Ammon's horn (tissue), 1 donor: ENCODE data around the gene FBN3.
"Not testable (repeated sequence)": the region's sequence is repeated elsewhere in the genome, so short reads cannot be mapped to it uniquely, and the experiment has no call there.

Experiments used
- DNase-seq: peaks from one replicate; pipeline ENCODE4 v3.0.0-alpha.2; 2016; ENCODE audit warnings: low spot score

FBN3 gene

GRCh38 chr19:8149261-8150094 is at the start of gene FBN3:
Gene FBN3 (minus strand): TSS chr19:8149592. CDS start chr19:8147480, 2,112 bp downstream.
- DNase-seq = no peak

GRCh38 chr19:8196271-8196927 is 47.0 kb upstream of the FBN3 start:
- peak; percentile 21 for DNase-seq

DNA sequence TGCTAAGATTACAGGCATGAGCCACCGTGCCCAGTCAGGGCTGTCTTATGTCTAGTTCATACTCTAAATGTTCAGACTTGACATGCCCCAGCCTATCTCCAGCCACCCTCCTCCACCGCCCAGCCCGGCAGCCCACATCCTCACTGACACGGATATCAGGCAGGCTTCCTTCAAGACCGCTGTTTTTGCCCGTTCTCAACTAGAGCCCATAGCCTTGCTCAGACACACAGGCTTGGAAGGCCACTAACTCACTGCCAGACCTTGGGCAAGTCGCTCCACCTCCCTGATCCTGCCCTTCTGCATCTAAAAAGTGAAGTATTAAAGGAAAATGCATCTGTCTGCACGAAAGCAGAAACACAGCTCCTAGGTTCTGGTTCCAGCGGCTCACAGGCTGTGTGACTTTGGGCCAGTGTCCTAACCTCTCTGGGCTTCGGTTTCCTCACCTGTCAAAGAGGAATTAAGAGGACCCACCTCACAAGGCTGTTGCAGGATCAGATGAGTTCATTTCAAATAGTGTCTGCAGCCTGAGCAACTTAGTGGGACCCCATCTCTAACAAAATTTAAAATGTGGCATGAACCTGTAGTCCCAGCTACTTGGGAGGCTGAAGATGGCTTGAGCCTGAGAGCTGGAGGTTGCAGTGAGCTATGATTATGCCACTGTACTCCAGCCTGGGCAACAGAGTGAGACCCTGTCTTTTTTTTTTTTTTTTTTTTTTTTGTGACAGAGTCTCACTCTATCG is 45.3 kb upstream of the FBN3 start:
- DNase-seq = peak; percentile 27

DNA sequence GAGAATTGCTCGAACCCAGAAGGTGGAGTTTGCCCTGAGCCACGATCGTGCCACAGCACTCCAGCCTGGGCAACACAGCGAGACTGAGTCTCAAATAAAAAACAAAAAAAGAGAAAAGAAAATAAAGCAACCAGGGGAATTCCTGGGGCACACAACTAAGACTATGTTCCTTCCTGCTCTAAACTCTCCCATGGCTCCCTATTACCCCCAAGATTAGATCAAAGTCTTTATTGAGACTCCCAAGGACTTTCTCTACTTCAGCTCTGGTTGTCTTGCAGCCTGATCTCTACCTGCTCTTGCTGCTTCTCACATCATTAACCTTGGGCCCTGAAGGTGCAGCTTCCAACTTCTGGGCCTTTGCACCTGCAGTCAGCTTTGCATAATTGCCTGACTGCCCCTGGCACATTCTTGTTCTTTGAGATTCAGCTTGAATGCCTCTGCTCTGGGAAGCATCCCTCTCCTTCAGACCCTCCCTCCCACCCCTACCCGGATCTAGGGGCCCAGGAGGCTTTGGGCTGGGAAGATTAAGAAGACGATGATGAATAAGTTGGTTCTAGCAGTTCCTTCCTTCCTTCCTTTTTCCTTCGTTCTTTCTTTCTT is 42.9 kb upstream of the FBN3 start:
- DNase-seq = no peak

DNA sequence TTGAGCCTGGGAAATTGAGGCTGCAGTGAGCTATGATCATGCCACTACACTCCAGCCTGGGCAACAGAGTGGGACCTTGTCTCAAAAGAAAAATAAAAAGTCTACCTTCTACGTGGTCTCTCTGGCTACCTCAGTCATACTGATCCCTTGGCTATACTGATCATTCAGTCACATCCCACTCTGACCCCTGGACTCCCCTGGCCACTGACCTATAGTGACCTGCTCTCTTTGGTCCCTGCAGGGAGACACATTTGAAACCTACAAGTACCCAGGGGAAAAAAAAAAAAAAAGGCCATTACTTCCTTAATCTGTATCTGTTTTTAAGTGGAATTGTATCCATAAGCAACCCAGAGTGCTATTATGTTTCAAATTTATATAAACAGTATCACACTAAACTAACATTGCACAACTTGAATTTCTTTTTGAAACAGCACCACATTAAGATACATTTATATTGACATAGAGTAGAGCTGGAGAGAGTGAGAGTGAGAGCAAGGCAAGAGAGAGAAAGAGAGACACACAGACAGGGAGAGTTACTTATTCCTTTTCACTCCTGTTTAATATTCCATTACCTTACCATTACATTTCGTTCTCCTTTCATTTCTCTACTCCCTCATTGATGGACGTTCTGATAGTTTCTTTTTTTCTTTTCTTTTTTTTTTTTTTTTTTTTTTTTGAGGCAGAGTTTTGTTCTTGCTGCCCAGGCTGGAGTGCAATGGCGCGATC is 36.1 kb upstream of the FBN3 start:
- no peak for DNase-seq

- DNase-seq = no peak
Measured at GRCh38 chr19:8184274-8184673, 34.9 kb upstream of the FBN3 start.

DNA sequence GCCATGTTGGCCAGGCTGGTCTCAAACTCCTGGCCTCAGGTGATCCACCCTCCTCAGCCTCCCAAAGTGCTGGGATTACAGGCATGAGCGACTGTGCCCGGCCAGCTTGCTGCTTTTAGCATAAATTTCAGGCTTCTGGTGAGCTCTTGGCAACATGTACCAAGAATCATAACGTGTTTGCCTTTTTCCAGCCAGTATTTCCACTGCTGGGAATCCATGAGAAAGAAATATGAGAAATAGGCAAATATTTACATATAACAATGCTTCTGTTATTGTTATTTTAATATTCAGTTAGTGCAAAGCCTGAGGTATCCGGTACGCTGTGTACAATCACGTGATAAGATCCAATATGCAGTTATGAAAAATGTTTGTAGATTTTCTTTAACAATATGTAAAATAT is 30.6 kb upstream of the FBN3 start:
- DNase-seq = no peak

- no peak for DNase-seq
Measured at GRCh38 chr19:8174706-8175105, 25.3 kb upstream of the FBN3 start.

DNA sequence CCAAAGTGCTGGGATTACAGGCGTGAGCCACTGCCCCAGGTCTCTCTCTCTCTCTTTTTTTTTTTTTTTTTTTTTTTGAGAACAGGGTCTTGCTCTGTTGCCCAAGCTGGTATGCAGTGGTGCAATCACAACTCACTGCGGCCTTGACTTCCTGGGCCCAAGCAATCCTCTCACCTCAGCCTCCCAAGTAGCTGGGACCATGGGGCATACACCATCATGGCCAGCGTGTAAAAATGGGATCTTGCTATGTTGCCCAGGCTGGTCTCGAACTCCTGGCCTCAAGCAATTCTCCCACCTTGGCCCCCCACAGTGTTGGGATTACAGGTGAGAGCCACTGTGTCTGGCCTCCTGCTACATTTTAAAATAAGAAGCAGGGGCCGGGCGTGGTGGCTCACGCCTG is 19.1 kb upstream of the FBN3 start:
- no peak for DNase-seq

GRCh38 chr19:8167985-8168384 is 18.6 kb upstream of the FBN3 start:
- no peak for DNase-seq

- no peak for DNase-seq
Measured at GRCh38 chr19:8163759-8164158, 14.4 kb upstream of the FBN3 start.

DNA sequence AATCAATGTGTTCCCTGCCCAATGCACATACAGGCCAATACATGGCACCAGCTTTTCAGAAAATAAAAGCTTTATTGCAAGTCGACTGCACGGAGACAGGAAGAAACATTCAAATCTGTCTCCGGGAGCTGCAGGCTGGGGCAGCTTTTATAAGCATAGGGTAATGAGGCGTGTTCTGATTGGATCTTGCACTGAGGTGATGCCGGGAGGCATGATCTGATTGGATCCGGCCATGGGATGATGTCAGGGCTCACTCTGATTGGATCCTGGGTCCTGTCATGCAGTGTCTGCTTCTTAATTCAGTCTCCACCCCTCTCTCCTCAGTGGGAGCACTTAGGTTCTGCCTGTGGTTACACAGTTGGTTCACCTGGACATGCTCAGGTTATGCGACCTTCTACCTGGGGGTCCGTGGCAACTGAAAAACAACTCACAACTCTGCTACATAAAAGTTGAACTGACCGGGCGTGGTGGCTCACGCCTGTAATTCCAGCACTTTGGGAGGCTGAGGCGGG is 11.8 kb upstream of the FBN3 start:
- peak; percentile 16 for DNase-seq

DNA sequence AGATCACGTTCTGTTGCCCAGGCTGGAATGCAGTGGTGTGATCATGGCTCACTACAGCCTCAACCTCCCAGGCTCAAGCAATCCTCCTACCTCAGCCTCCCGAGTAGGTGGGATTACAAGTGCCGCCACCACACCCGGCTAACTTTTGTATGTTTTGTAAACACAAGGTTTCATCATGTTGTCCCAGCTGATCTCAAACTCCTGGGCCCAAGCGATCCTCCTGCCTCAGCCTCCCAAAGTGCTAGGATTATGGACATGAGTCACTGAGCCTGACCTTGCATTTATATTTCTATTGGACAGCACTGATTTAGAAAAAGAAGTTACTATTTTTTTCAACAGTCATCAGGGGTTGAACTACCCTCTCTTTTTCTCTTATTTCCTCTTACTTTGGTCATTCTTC is 9.9 kb upstream of the FBN3 start:
- DNase-seq = not testable (repeated sequence)

GRCh38 chr19:8158411-8159074 is 9.2 kb upstream of the FBN3 start:
- DNase-seq = peak; percentile 90

DNA sequence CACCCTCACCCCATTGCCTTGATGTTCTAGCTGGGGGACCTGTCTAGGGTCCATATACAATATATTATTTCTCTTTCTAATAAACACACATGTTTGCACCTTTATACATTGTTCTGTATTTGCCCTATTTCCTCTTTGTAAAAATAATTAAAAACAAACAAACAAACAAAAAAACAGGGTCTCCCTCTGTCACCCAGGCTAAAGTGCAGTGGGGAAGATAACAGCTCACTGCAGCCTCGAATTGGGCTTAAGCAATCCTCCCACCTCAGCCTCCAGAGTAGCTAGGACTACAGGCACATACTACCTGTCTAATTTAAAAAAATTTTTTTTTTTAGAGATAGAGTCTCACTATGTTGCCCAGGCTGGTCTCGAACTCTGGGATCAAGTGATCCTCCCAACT is 5.9 kb upstream of the FBN3 start:
- DNase-seq = no peak

GRCh38 chr19:8154014-8154413 is 4.6 kb upstream of the FBN3 start:
- not testable (repeated sequence) for DNase-seq

DNA sequence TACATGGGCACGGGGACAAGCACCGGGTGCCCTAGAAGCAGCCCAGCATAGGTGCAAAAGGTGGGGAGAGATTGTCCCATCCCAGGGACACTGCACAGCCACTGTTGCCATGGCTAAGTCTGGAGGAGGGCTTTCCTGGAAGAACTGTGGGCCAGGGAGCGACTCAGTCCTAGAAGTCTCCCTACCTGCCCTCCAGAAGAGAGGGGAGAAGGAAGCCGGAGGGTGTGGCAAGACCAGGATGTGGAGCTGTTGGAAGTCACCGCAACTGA is 2.3 kb upstream of the FBN3 start:
- no peak for DNase-seq

GRCh38 chr19:8150998-8151766 is 1.8 kb upstream of the FBN3 start:
- no peak for DNase-seq

- DNase-seq = no peak
Measured at GRCh38 chr19:8150178-8150865, 930 bp upstream of the FBN3 start.
